ENCODE data around the gene NUDCD2.
"Not testable (repeated sequence)": the region's sequence is repeated elsewhere in the genome, so short reads cannot be mapped to it uniquely, and the experiment has no call there.

Gene NUDCD2

GRCh38 chr5:163473635-163474243 lies 13.8 kb upstream of the NUDCD2 start:
- FAIRE-seq: peak; percentile 66
- DNase-seq (ENCODE audit: insufficient read length, low spot score): no peak

GRCh38 chr5:163467682-163468081 lies 7.8 kb upstream of the NUDCD2 start:
- no peak for DNase-seq (ENCODE audit: insufficient read length, low spot score)
- no peak for FAIRE-seq

- FAIRE-seq: no peak
- no peak for DNase-seq (ENCODE audit: insufficient read length, low spot score)
Observed at GRCh38 chr5:163463063-163463435, 3.1 kb upstream of the NUDCD2 start.

GRCh38 chr5:163460562-163461171 lies 765 bp upstream of the NUDCD2 start, which contains the start of gene HMMR:
Gene HMMR (plus strand): TSS chr5:163460632. CDS start chr5:163460693, 61 bp downstream.
- DNase-seq (ENCODE audit: insufficient read length, low spot score): no peak

GRCh38 chr5:163459462-163459818 lies 462 bp downstream of the NUDCD2 start:
- DNase-seq (ENCODE audit: insufficient read length, low spot score): no peak
- FAIRE-seq: no peak

More at GRCh38 chr5:163460562-163461171, 765 bp upstream of the NUDCD2 start, which contains the start of gene HMMR:
- peak; percentile 31 for FAIRE-seq

- no peak for DNase-seq (ENCODE audit: insufficient read length, low spot score)
- FAIRE-seq: peak; percentile 44
Observed at GRCh38 chr5:163458778-163459385, 1.0 kb downstream of the NUDCD2 start.

- no peak for DNase-seq (ENCODE audit: insufficient read length, low spot score)
- no peak for FAIRE-seq
Observed at GRCh38 chr5:163456840-163457239, 3.1 kb downstream of the NUDCD2 start.

- DNase-seq (ENCODE audit: insufficient read length, low spot score) (no peak), FAIRE-seq (no peak)
Observed at GRCh38 chr5:163456029-163456589, 3.8 kb downstream of the NUDCD2 start.

- not testable (repeated sequence) for FAIRE-seq
Observed at GRCh38 chr5:163455406-163455805, 4.5 kb downstream of the NUDCD2 start.

GRCh38 chr5:163453705-163454104 lies 6.2 kb downstream of the NUDCD2 start:
- DNase-seq (ENCODE audit: insufficient read length, low spot score) (no peak), FAIRE-seq (no peak)

More at GRCh38 chr5:163455406-163455805, 4.5 kb downstream of the NUDCD2 start:
- DNase-seq (ENCODE audit: insufficient read length, low spot score): not testable (repeated sequence)

GRCh38 chr5:163451489-163451888 lies 8.4 kb downstream of the NUDCD2 start:
- DNase-seq (ENCODE audit: insufficient read length, low spot score): no peak
- FAIRE-seq: no peak

GRCh38 chr5:163448491-163448890 lies 11.4 kb downstream of the NUDCD2 start:
- DNase-seq (ENCODE audit: insufficient read length, low spot score) (no peak), FAIRE-seq (no peak)

GRCh38 chr5:163447875-163448274 lies 12.0 kb downstream of the NUDCD2 start:
- no peak for DNase-seq (ENCODE audit: insufficient read length, low spot score)
- FAIRE-seq: no peak

- DNase-seq (ENCODE audit: insufficient read length, low spot score): no peak
Observed at GRCh38 chr5:163447191-163447590, 12.7 kb downstream of the NUDCD2 start.

GRCh38 chr5:163445345-163445744 lies 14.6 kb downstream of the NUDCD2 start:
- no peak for DNase-seq (ENCODE audit: insufficient read length, low spot score)
- FAIRE-seq: no peak

More at GRCh38 chr5:163447191-163447590, 12.7 kb downstream of the NUDCD2 start:
- no peak for FAIRE-seq

- no peak for FAIRE-seq
Observed at GRCh38 chr5:163444526-163444925, 15.4 kb downstream of the NUDCD2 start.

GRCh38 chr5:163440954-163441353 lies 18.9 kb downstream of the NUDCD2 start:
- no peak for DNase-seq (ENCODE audit: insufficient read length, low spot score)
- no peak for FAIRE-seq

More at GRCh38 chr5:163444526-163444925, 15.4 kb downstream of the NUDCD2 start:
- DNase-seq (ENCODE audit: insufficient read length, low spot score): no peak

- DNase-seq (ENCODE audit: insufficient read length, low spot score): no peak
- FAIRE-seq: peak; percentile 59
Observed at GRCh38 chr5:163439092-163439425, 20.8 kb downstream of the NUDCD2 start.

GRCh38 chr5:163437309-163438182 lies 22.4 kb downstream of the NUDCD2 start, which contains the start of gene CCNG1:
Gene CCNG1 (plus strand): TSS chr5:163437595. CDS start chr5:163439257, 1,662 bp downstream.
- FAIRE-seq (peak; percentile 99), DNase-seq (ENCODE audit: insufficient read length, low spot score) (peak; percentile 67)

GRCh38 chr5:163437011-163437308 lies 22.9 kb downstream of the NUDCD2 start:
- FAIRE-seq (no peak), DNase-seq (ENCODE audit: insufficient read length, low spot score) (no peak)

- DNase-seq (ENCODE audit: insufficient read length, low spot score) (no peak), FAIRE-seq (no peak)
Observed at GRCh38 chr5:163436515-163436914, 23.4 kb downstream of the NUDCD2 start.

Data from GM19239 (cell line).